Measurements from ENCODE around the gene CEBPZ. TPM values are rescaled to one million over a fixed set of nuclear protein-coding genes. Genes with fewer than 3 reads are reported as not detected.
A peak's percentile ranks its signal among the peaks of the same experiment; 100 is the strongest.

CEBPZ gene
- total and polyA plus RNA-seq, 10 of the 15 experiments (the other 5 are each of a cell fraction or from before 2014, with no cell fraction given), result 29.4 to 89.2 (median 49.5) TPM

- H4K20me1 ChIP-seq (ENCODE audit: control insufficient read depth, insufficient read depth), result no peaks in the 10 kb centered on the region
- TF ChIP-seq BACH1 (IDR thresholded peaks at IDR 0.05; ENCODE audit: borderline replicate concordance), result no peak
- no peak for TF ChIP-seq NRF1 (conservative IDR thresholded peaks at IDR 0.05; ENCODE audit: low read depth, low read length)
- H3K79me2 ChIP-seq (ENCODE audit: control insufficient read depth, insufficient read depth, low read length), result peaks cover 26% of the 10 kb centered on the region
- ChIA-PET CTCF (interaction anchor here (0.6 to 2.0 kb wide), 6 partner anchors 11 to 140 kb away, joined by 3 to 7 read pairs (median 4); no protein-coding TSS in a partner anchor), RAD21 (ENCODE audit: unreplicated experiment) (no interaction called here), SMC1A (ENCODE audit: uncharacterized antibody, unreplicated experiment) (interaction anchor here (0.5 to 1.7 kb wide), 5 partner anchors 8 to 794 kb away, joined by 3 to 5 read pairs (median 4); partner anchors contain the start of genes CEBPZ and NDUFAF7), POLR2A (interaction anchor here (1.1 to 1.3 kb wide), 3 partner anchors 9 to 78 kb away, joined by 3 to 7 read pairs (median 4); no protein-coding TSS in a partner anchor)
- DNase-seq (ENCODE audit: low read depth, low spot score) (no peak), FAIRE-seq (no peak), ATAC-seq (no peak)
- no peak overlapping the region for H3K4me3 ChIP-seq
- 100% methylated on average over 4 of the region's 4 CpGs for WGBS (ENCODE audit: insufficient coverage, insufficient replicate concordance, low lambda C conversion rate, missing lambda C conversion rate)
- H3K4me2 ChIP-seq (ENCODE audit: control insufficient read depth, insufficient read depth), result no peak overlapping the region
- no TSS peak for BruUV-seq (replicated peaks)
- intact Hi-C loops (cut with micrococcal nuclease; ENCODE audit: unreplicated experiment), result no loop called here
- peaks cover 7 to 16% of the 10 kb centered on the region in 2 experiments; a peak in 3 of 4 replicates for H3K36me3 ChIP-seq (ENCODE audit: control insufficient read depth in 2 of 2, insufficient read depth in 2 of 2, low read length in 1 of 2)
- no peak overlapping the region for H2AFZ ChIP-seq (ENCODE audit: control insufficient read depth, low read depth, low read length)
- H3K9me3 ChIP-seq (replicated peaks; ENCODE audit: control insufficient read depth, insufficient read depth, low read length), result no peaks in the 10 kb centered on the region
- no peaks in the 10 kb centered on the region; the same call in 1 of the 2 replicates for H3K4me1 ChIP-seq (ENCODE audit: control insufficient read depth, insufficient read depth, low read length)
- in situ Hi-C loops (cut with MboI), result no loop called here
- no peak overlapping the region for H3K9ac ChIP-seq (ENCODE audit: control insufficient read depth, insufficient read depth, low read length)
- no peak overlapping the region for H3K27ac ChIP-seq (ENCODE audit: control insufficient read depth, insufficient read depth)
- no peaks in the 10 kb centered on the region for H3K27me3 ChIP-seq (replicated peaks in 1 of 2; ENCODE audit: control insufficient read depth in 2 of 2, insufficient read depth in 2 of 2, low read length in 1 of 2)
Measured at GRCh38 chr2:37223131-37223530, 8.3 kb downstream of the CEBPZ start.

- Histone ChIP-seq H3K4me3 (no peak overlapping the region), H3K27ac (ENCODE audit: control insufficient read depth, insufficient read depth) (no peak overlapping the region), H4K20me1 (ENCODE audit: control insufficient read depth, insufficient read depth) (no peaks in the 10 kb centered on the region), H3K9ac (ENCODE audit: control insufficient read depth, insufficient read depth, low read length) (no peak overlapping the region), H3K9me3 (replicated peaks; ENCODE audit: control insufficient read depth, insufficient read depth, low read length) (no peaks in the 10 kb centered on the region), H2AFZ (ENCODE audit: control insufficient read depth, low read depth, low read length) (no peak overlapping the region), H3K4me1 (ENCODE audit: control insufficient read depth, insufficient read depth, low read length) (no peaks in the 10 kb centered on the region; the same call in 1 of the 2 replicates), H3K36me3 (ENCODE audit: control insufficient read depth in 2 of 2, insufficient read depth in 2 of 2, low read length in 1 of 2) (peaks cover 7 to 23% of the 10 kb centered on the region in 2 experiments), H3K4me2 (ENCODE audit: control insufficient read depth, insufficient read depth) (no peak overlapping the region), H3K79me2 (ENCODE audit: control insufficient read depth, insufficient read depth, low read length) (peaks cover 4% of the 10 kb centered on the region), H3K27me3 (replicated peaks in 1 of 2; ENCODE audit: control insufficient read depth in 2 of 2, insufficient read depth in 2 of 2, low read length in 1 of 2) (no peaks in the 10 kb centered on the region)
- SMC1A ChIA-PET (ENCODE audit: uncharacterized antibody, unreplicated experiment), result interaction anchor here (0.6 to 1.1 kb wide), 2 partner anchors 18 to 1157 kb away, joined by 3 read pairs; no protein-coding TSS in a partner anchor
- ATAC-seq (no peak), FAIRE-seq (peak; percentile 13), DNase-seq (ENCODE audit: low read depth, low spot score) (no peak)
- WGBS (ENCODE audit: insufficient coverage, insufficient replicate concordance, low lambda C conversion rate, missing lambda C conversion rate), result 100% methylated on average over 4 of the region's 4 CpGs
- CTCF ChIA-PET, result interaction anchor here (0.8 to 1.7 kb wide), 4 partner anchors 12 to 449 kb away, joined by 3 to 4 read pairs (median 3); no protein-coding TSS in a partner anchor
- BruUV-seq (replicated peaks), result no TSS peak
- RAD21 ChIA-PET (ENCODE audit: unreplicated experiment), result no interaction called here
- intact Hi-C loops (cut with micrococcal nuclease; ENCODE audit: unreplicated experiment) (no loop called here), in situ Hi-C loops (cut with MboI) (no loop called here)
- POLR2A ChIA-PET, result no interaction called here
- TF ChIP-seq CHD4 (IDR thresholded peaks at IDR 0.05) (no peak), ETV6 (conservative IDR thresholded peaks at IDR 0.05 in 1 of 2, IDR thresholded peaks at IDR 0.05 in 1 of 2; ENCODE audit: borderline replicate concordance in 1 of 2, low read depth in 1 of 2) (no peak), E2F4 (IDR thresholded peaks at IDR 0.05; ENCODE audit: low read depth, low read length) (no peak), NFXL1 (IDR thresholded peaks at IDR 0.05; ENCODE audit: borderline replicate concordance) (no peak), YY1 (IDR thresholded peaks at IDR 0.05; ENCODE audit: low read depth, low read length) (no peak), MEF2A (IDR thresholded peaks at IDR 0.05; ENCODE audit: insufficient read depth, low read depth, low read length) (no peak), SMC3 (IDR thresholded peaks at IDR 0.05; ENCODE audit: borderline replicate concordance, low read length) (no peak), RCOR1 (conservative IDR thresholded peaks at IDR 0.05; ENCODE audit: low read depth, low read length) (no peak), BMI1 (IDR thresholded peaks at IDR 0.05; ENCODE audit: borderline replicate concordance) (no peak)
- TF ChIP-seq, protein P1, sequence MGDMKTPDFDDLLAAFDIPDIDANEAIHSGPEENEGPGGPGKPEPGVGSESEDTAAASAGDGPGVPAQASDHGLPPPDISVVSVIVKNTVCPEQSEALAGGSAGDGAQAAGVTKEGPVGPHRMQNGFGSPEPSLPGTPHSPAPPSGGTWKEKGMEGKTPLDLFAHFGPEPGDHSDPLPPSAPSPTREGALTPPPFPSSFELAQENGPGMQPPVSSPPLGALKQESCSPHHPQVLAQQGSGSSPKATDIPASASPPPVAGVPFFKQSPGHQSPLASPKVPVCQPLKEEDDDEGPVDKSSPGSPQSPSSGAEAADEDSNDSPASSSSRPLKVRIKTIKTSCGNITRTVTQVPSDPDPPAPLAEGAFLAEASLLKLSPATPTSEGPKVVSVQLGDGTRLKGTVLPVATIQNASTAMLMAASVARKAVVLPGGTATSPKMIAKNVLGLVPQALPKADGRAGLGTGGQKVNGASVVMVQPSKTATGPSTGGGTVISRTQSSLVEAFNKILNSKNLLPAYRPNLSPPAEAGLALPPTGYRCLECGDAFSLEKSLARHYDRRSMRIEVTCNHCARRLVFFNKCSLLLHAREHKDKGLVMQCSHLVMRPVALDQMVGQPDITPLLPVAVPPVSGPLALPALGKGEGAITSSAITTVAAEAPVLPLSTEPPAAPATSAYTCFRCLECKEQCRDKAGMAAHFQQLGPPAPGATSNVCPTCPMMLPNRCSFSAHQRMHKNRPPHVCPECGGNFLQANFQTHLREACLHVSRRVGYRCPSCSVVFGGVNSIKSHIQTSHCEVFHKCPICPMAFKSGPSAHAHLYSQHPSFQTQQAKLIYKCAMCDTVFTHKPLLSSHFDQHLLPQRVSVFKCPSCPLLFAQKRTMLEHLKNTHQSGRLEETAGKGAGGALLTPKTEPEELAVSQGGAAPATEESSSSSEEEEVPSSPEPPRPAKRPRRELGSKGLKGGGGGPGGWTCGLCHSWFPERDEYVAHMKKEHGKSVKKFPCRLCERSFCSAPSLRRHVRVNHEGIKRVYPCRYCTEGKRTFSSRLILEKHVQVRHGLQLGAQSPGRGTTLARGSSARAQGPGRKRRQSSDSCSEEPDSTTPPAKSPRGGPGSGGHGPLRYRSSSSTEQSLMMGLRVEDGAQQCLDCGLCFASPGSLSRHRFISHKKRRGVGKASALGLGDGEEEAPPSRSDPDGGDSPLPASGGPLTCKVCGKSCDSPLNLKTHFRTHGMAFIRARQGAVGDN (IDR thresholded peaks at IDR 0.05), result no peak
Measured at GRCh38 chr2:37219046-37219445, 12.3 kb downstream of the CEBPZ start.
